T-cell (primary cell): Measurements from ENCODE around the gene VSIG10L. TPM values are rescaled to one million over a fixed set of nuclear protein-coding genes. Genes with fewer than 3 reads are reported as not detected.

Experiments
- ATAC-seq, 4 experiments: fragments of 200-7000 bp in 3 of 4; fragments of 150-1000 bp in 1 of 4; cut with Tn5 transposase; replicated peaks in 1 of 4; 1 replicate in 3 of 4; 2 replicates in 1 of 4; pipeline ENCODE4 v1.10.0; 2021; ENCODE audit warnings: moderate library complexity in 3 of 4, mild to moderate bottlenecking in 2 of 4, moderate number of reproducible peaks in 1 of 4
- CTCF ChIA-PET, 2 donors: fragments of 300-600 bp; sonication (Branson Sonifier 250); formaldehyde crosslinking; loops; one replicate each; lab custom pipeline; 2022; ENCODE audit warnings: antibody characterized with exemption in 2 of 2; lab: Charles Lee
- POLR2A ChIA-PET, 2 donors: fragments of 300-600 bp; sonication (Branson Sonifier 250); formaldehyde crosslinking; loops; one replicate each; lab custom pipeline; 2022; ENCODE audit warnings: antibody characterized with exemption in 2 of 2; lab: Charles Lee
- DNase-seq, 35 experiments: peaks; one replicate each; pipeline versions ENCODE4 v3.0.0 to v3.0.0-alpha.2; 2013 to 2023
- H3K27ac ChIP-seq: one replicate; pipeline ENCODE4 v1.5.1; 2013; ENCODE audit warnings: low read length
- H3K27me3 ChIP-seq, 2 experiments: replicated peaks in 1 of 2; 1 replicate in 1 of 2; 2 replicates in 1 of 2; pipeline versions ENCODE4 v1.6.1 to v1.7.0; 2013; ENCODE audit warnings: low read length in 1 of 2, mixed read lengths in 1 of 2; ENCODE audit not compliant: control insufficient read depth in 2 of 2, insufficient read depth in 2 of 2; ENCODE audit errors: extremely low read depth in 1 of 2
- H3K36me3 ChIP-seq, 2 donors: 1 replicate in 1 of 2; 2 replicates in 1 of 2; pipeline versions ENCODE4 v1.6.1 to v1.7.0; 2013; ENCODE audit warnings: low read length in 1 of 2; ENCODE audit not compliant: control insufficient read depth in 2 of 2, insufficient read depth in 1 of 2; ENCODE audit errors: extremely low read depth in 1 of 2
- H3K4me1 ChIP-seq, 2 experiments: 1 replicate in 1 of 2; 2 replicates in 1 of 2; pipeline versions ENCODE4 v1.6.1 to v1.7.0; 2013; ENCODE audit warnings: low read length in 2 of 2, mixed read lengths in 1 of 2; ENCODE audit not compliant: insufficient read depth in 2 of 2, control insufficient read depth in 1 of 2; ENCODE audit errors: extremely low read depth in 1 of 2
- H3K4me3 ChIP-seq, 2 donors: 1 replicate in 1 of 2; 2 replicates in 1 of 2; pipeline versions ENCODE4 v1.5.1 to v1.7.0; 2013; ENCODE audit warnings: mild to moderate bottlenecking in 2 of 2, low read length in 1 of 2, moderate library complexity in 1 of 2; ENCODE audit not compliant: control insufficient read depth in 1 of 2; ENCODE audit errors: extremely low read depth in 1 of 2
- H3K9me3 ChIP-seq: 2 replicates; pipeline ENCODE4 v1.7.0; 2013
- H3K27ac Mint-ChIP-seq, 2 donors: one replicate each; pipeline ENCODE4 v1.8.0; 2020 to 2021; ENCODE audit warnings: mild to moderate bottlenecking in 2 of 2, mixed read lengths in 2 of 2
- H3K27me3 Mint-ChIP-seq, 2 donors: one replicate each; pipeline ENCODE4 v1.8.0; 2021 to 2022; ENCODE audit warnings: mixed read lengths in 2 of 2
- H3K36me3 Mint-ChIP-seq: one replicate; pipeline ENCODE4 v1.8.0; 2021; ENCODE audit warnings: mixed read lengths
- H3K4me1 Mint-ChIP-seq, 3 donors: one replicate each; pipeline ENCODE4 v1.8.0; 2020 to 2022; ENCODE audit warnings: mixed read lengths in 3 of 3, mild to moderate bottlenecking in 1 of 3
- H3K4me3 Mint-ChIP-seq, 3 donors: one replicate each; pipeline ENCODE4 v1.8.0; 2020 to 2022; ENCODE audit warnings: mild to moderate bottlenecking in 3 of 3, mixed read lengths in 3 of 3, moderate library complexity in 3 of 3
- H3K9me3 Mint-ChIP-seq, 3 donors: one replicate each; pipeline ENCODE4 v1.8.0; 2020 to 2022; ENCODE audit warnings: mixed read lengths in 3 of 3
- WGBS: methylation state at CpG from one replicate; pipeline ENCODE4 v1.1.5; 2013; ENCODE audit warnings: missing lambda C conversion rate; ENCODE audit not compliant: insufficient coverage; 5-methylcytosine and 5-hydroxymethylcytosine counted together
- total RNA-seq, 35 experiments: library from RNA in 6 of 35; stranded (reverse) in 6 of 35; fragments of 120-200 nt in 1 of 35; gene quantifications; one replicate each; pipeline versions ENCODE4 v1.2.1 to v1.2.4 and lab custom pipeline; 2013 to 2026

Gene VSIG10L
- total RNA-seq, 5 donors from 2014 or later (not counting 1 experiment from before 2014, with no cell fraction given), result 0.18 to 0.70 (median 0.39) TPM

DNA sequence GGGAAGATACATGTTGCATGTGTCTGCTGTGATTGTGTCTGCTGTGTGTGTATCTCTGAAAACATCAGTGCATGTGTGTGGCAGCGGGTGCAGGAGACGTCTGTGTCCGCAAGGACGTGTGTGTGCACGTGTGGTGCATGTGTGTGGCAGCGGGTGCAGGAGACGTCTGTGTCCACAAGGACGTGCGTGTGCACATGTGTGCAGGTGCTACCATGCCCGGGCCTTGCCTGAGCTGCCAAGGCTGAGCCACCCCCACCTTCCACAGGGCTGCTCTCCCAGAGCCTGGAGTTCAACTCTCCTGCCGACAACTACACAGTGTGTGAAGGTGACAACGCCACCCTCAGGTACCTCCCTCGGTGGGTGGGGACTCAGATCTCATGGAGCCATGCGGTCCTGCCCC is 20.1 kb downstream of the VSIG10L start:
- Mint-ChIP-seq H3K27me3 (peaks cover 40 to 50% of the 10 kb centered on the region in 2 donors), H3K4me1 (no peaks in the 10 kb centered on the region), H3K9me3 (no peaks in the 10 kb centered on the region), H3K4me3 (no peak overlapping the region), H3K27ac (no peak overlapping the region), H3K36me3 (no peaks in the 10 kb centered on the region)
- ChIA-PET CTCF (no interaction called here), POLR2A (no interaction called here)
- 93% methylated on average over 11 of the region's 14 CpGs for WGBS
- H3K4me1 ChIP-seq, result no peaks in the 10 kb centered on the region
- no peak overlapping the region for H3K4me3 ChIP-seq
- no peak for DNase-seq
- H3K9me3 ChIP-seq, result no peaks in the 10 kb centered on the region
- H3K27me3 ChIP-seq, result peaks cover 0 to 66% of the 10 kb centered on the region in 2 experiments
- ATAC-seq, result no peak
- H3K36me3 ChIP-seq, result no peaks in the 10 kb centered on the region
- no peak overlapping the region for H3K27ac ChIP-seq

- ChIA-PET CTCF (no interaction called here), POLR2A (no interaction called here)
- DNase-seq (no peak), ATAC-seq (no peak)
- no peaks in the 10 kb centered on the region for H3K36me3 Mint-ChIP-seq
- H3K27ac Mint-ChIP-seq, result no peak overlapping the region
- H3K4me3 Mint-ChIP-seq, result no peak overlapping the region
- peaks cover 34 to 38% of the 10 kb centered on the region in 2 donors for H3K27me3 Mint-ChIP-seq
- no peaks in the 10 kb centered on the region for H3K36me3 ChIP-seq
- H3K9me3 ChIP-seq, result no peaks in the 10 kb centered on the region
- peaks cover 0 to 52% of the 10 kb centered on the region in 2 experiments for H3K27me3 ChIP-seq
- no peak overlapping the region for H3K4me3 ChIP-seq
- WGBS, result 84% methylated on average over 13 of the region's 14 CpGs
- no peaks in the 10 kb centered on the region for H3K4me1 ChIP-seq
- peaks cover 0 to 2% (median 2%) of the 10 kb centered on the region in 3 donors for H3K9me3 Mint-ChIP-seq
- no peak overlapping the region for H3K27ac ChIP-seq
- no peaks in the 10 kb centered on the region for H3K4me1 Mint-ChIP-seq
These were observed 21.7 kb downstream of the VSIG10L start for GRCh38 chr19:51320280-51320657.

GRCh38 chr19:51319649-51320279 is 22.2 kb downstream of the VSIG10L start:
- ATAC-seq (no peak), DNase-seq (no peak)
- H3K36me3 ChIP-seq, result no peaks in the 10 kb centered on the region
- ChIA-PET POLR2A (no interaction called here), CTCF (no interaction called here)
- H3K4me1 ChIP-seq, result no peaks in the 10 kb centered on the region
- H3K9me3 ChIP-seq, result no peaks in the 10 kb centered on the region
- no peaks in the 10 kb centered on the region for H3K4me1 Mint-ChIP-seq
- peaks cover 2 to 4% (median 4%) of the 10 kb centered on the region in 3 donors for H3K9me3 Mint-ChIP-seq
- peaks cover 0 to 50% of the 10 kb centered on the region in 2 experiments for H3K27me3 ChIP-seq
- WGBS, result 90% methylated on average over 8 of the region's 14 CpGs
- peaks cover 37% of the 10 kb centered on the region in 2 donors for H3K27me3 Mint-ChIP-seq
- no peak overlapping the region for H3K4me3 Mint-ChIP-seq
- no peak overlapping the region for H3K27ac Mint-ChIP-seq
- no peak overlapping the region for H3K27ac ChIP-seq
- H3K36me3 Mint-ChIP-seq, result no peaks in the 10 kb centered on the region
- H3K4me3 ChIP-seq, result no peak overlapping the region

DNA sequence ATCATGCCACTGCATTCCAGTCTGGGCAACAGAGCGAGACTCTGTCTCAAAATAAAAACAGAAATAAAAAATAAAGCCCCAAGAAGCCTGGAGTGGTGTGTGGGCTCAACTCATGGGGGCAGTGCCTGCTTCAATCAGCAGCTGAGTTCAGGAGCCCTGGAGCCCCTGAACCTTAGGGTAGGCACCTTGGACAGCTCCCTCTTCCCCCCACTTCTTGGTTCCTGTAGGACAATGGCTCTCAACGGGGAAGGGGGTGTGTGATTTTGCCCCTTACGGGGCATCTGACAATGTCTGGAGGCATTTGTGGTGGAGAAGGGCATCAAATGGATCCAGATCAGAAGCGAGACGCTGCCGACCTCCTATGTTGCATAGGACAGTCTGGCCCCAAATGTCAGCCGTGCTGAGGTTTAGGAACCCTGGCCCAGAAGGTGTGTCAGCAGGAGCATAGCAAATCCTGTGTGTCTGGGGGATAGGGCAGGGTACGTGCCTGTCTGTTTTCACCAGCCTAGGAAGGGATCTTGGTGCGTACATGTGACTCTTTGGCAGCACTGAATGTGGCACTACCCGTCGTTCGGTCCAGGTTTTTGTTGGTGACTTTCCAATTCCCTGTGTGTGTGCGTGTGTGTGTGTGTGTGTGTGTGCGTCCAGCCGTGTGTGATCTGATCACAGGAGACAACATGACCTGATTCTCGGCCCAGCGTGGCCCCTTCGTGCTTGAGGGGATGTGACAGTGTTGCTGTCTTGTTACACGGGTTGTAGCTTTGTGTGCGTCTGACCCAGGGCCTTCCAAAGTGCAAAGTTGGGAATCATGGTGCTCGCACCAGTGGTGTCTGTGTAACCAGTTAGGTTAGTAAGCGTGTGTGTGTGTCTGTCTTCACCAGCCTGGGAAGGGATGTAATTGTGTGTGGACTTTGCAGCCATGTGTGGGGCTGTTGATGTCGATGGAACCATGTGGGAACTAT is 23.0 kb downstream of the VSIG10L start:
- no peak for DNase-seq
- Histone ChIP-seq H3K27ac (no peak overlapping the region), H3K4me3 (no peak overlapping the region)

DNA sequence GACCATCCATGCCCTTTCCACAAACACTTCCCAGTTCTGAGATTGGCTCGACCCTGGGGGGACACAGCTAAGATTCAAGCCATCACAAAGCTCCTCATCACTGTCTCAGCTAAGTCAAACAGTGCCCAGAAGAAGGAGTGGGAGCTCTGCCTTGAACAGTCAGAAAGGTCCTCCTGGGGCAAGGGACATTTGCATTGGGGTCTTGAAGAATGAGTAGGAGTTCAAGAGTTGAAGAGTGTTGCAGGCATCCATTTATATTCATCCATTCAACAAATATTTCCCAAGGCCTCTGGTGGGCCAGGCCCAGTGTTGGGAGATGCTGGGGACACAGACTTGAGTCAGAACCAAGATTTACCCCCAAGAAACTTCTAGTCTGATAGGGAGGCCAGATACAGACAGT is 24.0 kb downstream of the VSIG10L start:
- H3K4me1 ChIP-seq, result no peaks in the 10 kb centered on the region
- H3K4me1 Mint-ChIP-seq, result peaks cover 0 to 3% (median 0%) of the 10 kb centered on the region in 3 donors
- peaks cover 4% of the 10 kb centered on the region in 3 donors for H3K9me3 Mint-ChIP-seq
- WGBS, result no CpG with 5 or more reads among the region's 1 CpG
- peaks cover 0 to 41% of the 10 kb centered on the region in 2 experiments for H3K27me3 ChIP-seq
- peaks cover 30 to 39% of the 10 kb centered on the region in 2 donors for H3K27me3 Mint-ChIP-seq
- H3K27ac ChIP-seq, result no peak overlapping the region
- ATAC-seq (no peak), DNase-seq (no peak)
- H3K9me3 ChIP-seq, result no peaks in the 10 kb centered on the region
- no peak overlapping the region for H3K27ac Mint-ChIP-seq
- H3K36me3 Mint-ChIP-seq, result no peaks in the 10 kb centered on the region
- POLR2A ChIA-PET, result no interaction called here
- CTCF ChIA-PET, result interaction anchor here in 1 of 2 donors (0.5 kb wide), 1 partner anchor 12 kb away, joined by 3 read pairs; no protein-coding TSS in a partner anchor
- no peak overlapping the region for H3K4me3 Mint-ChIP-seq
- no peak overlapping the region for H3K4me3 ChIP-seq
- H3K36me3 ChIP-seq, result no peaks in the 10 kb centered on the region

More for the DNA sequence above, 23.0 kb downstream of the VSIG10L start:
- Mint-ChIP-seq H3K36me3 (no peaks in the 10 kb centered on the region), H3K4me1 (no peaks in the 10 kb centered on the region), H3K9me3 (peaks cover 4% of the 10 kb centered on the region in 3 donors), H3K4me3 (no peak overlapping the region), H3K27ac (no peak overlapping the region), H3K27me3 (peaks cover 31 to 39% of the 10 kb centered on the region in 2 donors)
- Histone ChIP-seq H3K4me1 (no peaks in the 10 kb centered on the region), H3K36me3 (no peaks in the 10 kb centered on the region), H3K27me3 (peaks cover 0 to 47% of the 10 kb centered on the region in 2 experiments), H3K9me3 (no peaks in the 10 kb centered on the region)
- POLR2A ChIA-PET, result no interaction called here
- CTCF ChIA-PET, result no interaction called here
- WGBS, result 84% methylated on average over 21 of the region's 23 CpGs
- ATAC-seq, result no peak

- H3K27ac Mint-ChIP-seq, result no peak overlapping the region
- no peak overlapping the region for H3K4me3 Mint-ChIP-seq
- no peaks in the 10 kb centered on the region for H3K36me3 Mint-ChIP-seq
- H3K4me1 Mint-ChIP-seq, result peaks cover 0 to 5% (median 3%) of the 10 kb centered on the region in 3 donors
- ChIA-PET CTCF (interaction anchor here in 1 of 2 donors (0.5 kb wide), 1 partner anchor 12 kb away, joined by 3 read pairs; no protein-coding TSS in a partner anchor), POLR2A (no interaction called here)
- Histone ChIP-seq H3K27ac (no peak overlapping the region), H3K4me1 (no peaks in the 10 kb centered on the region), H3K9me3 (no peaks in the 10 kb centered on the region), H3K4me3 (no peak overlapping the region), H3K27me3 (peaks cover 0 to 47% of the 10 kb centered on the region in 2 experiments), H3K36me3 (no peaks in the 10 kb centered on the region)
- DNase-seq (no peak), ATAC-seq (no peak)
- peaks cover 29 to 36% of the 10 kb centered on the region in 2 donors for H3K27me3 Mint-ChIP-seq
- peaks cover 4% of the 10 kb centered on the region in 3 donors for H3K9me3 Mint-ChIP-seq
- WGBS, result 94% methylated on average over 3 of the region's 3 CpGs
These were observed 24.6 kb downstream of the VSIG10L start for GRCh38 chr19:51317376-51317775.
